ENCODE measurements around the gene BMP10. TPM values are rescaled to one million over a fixed set of nuclear protein-coding genes. Genes with fewer than 3 reads are reported as not detected.

BMP10 gene
- total and polyA plus RNA-seq, 10 of the 15 experiments (the other 5 are each of a cell fraction or from before 2014, with no cell fraction given), result 0.04 TPM; not detected in 9

- TF ChIP-seq IKZF1 (conservative IDR thresholded peaks at IDR 0.05) (no peak), EED (IDR thresholded peaks at IDR 0.05; ENCODE audit: low read depth) (no peak), ZBTB33 (IDR thresholded peaks at IDR 0.05) (no peak), CREM (IDR thresholded peaks at IDR 0.05; ENCODE audit: low read depth) (no peak), NR2C1 (IDR thresholded peaks at IDR 0.05) (no peak), SMARCA5 (IDR thresholded peaks at IDR 0.05) (no peak), CEBPB (IDR thresholded peaks at IDR 0.05; ENCODE audit: borderline replicate concordance in 1 of 2, low read depth in 2 of 2, low read length in 2 of 2) (no peak), SMC3 (IDR thresholded peaks at IDR 0.05; ENCODE audit: borderline replicate concordance, low read length) (no peak)
- TF ChIP-seq, protein P1, sequence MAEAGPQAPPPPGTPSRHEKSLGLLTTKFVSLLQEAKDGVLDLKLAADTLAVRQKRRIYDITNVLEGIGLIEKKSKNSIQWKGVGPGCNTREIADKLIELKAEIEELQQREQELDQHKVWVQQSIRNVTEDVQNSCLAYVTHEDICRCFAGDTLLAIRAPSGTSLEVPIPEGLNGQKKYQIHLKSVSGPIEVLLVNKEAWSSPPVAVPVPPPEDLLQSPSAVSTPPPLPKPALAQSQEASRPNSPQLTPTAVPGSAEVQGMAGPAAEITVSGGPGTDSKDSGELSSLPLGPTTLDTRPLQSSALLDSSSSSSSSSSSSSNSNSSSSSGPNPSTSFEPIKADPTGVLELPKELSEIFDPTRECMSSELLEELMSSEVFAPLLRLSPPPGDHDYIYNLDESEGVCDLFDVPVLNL (IDR thresholded peaks at IDR 0.05; ENCODE audit: low read depth, low read length), result no peak
These were observed 53.9 kb downstream of the BMP10 start (continued) for GRCh38 chr2:68817306-68817705.

Other genes with a start within 250 kb of the BMP10 start
- not detected in 2 replicates for gene PROKR1, start 227.8 kb downstream of the BMP10 start, total RNA-seq (2014; rRNA removed)
- not detected in 2 replicates for gene PROKR1, start 227.8 kb downstream of the BMP10 start, total RNA-seq (2014; rRNA removed; fragmentation: Illumina TruSeq; extraction: Trizol)
- not detected in 2 replicates for gene PROKR1, start 227.8 kb downstream of the BMP10 start, total RNA-seq (2021)
- 0.01 TPM in 1 of 2 replicates, not detected in the other for gene PROKR1, start 227.8 kb downstream of the BMP10 start, polyA plus RNA-seq (2011; rRNA removed)
- gene PROKR1, start 227.8 kb downstream of the BMP10 start, polyA plus RNA-seq (2014; fragmentation: Illumina TruSeq; extraction: Trizol), result 0.01 TPM in 1 of 2 replicates, not detected in the other
- under 1 TPM in 1 of 2 experiments, not detected in 1; 0.02 TPM for gene PROKR1, start 227.8 kb downstream of the BMP10 start, polyA plus RNA-seq (2014; fragmentation: Nextera tagmentation; extraction: Ambion mirVana)
- gene PROKR1, start 227.8 kb downstream of the BMP10 start, polyA plus RNA-seq (2014; rRNA removed), result not detected in 2 replicates
- gene PROKR1, start 227.8 kb downstream of the BMP10 start, polyA plus RNA-seq (2016; fragmentation: Nextera tagmentation; extraction: Ambion mirVana), result not detected
- 0.51 and 0.93 TPM in 2 replicates for gene ARHGAP25, start 136.6 kb downstream of the BMP10 start, total RNA-seq (2014; rRNA removed)
- 0.89 and 0.97 TPM in 2 replicates for gene ARHGAP25, start 136.6 kb downstream of the BMP10 start, total RNA-seq (2014; rRNA removed; fragmentation: Illumina TruSeq; extraction: Trizol)
- gene ARHGAP25, start 136.6 kb downstream of the BMP10 start, total RNA-seq (2021), result 0.56 and 1.0 TPM in 2 replicates
- 0.13 and 0.15 TPM in 2 replicates for gene ARHGAP25, start 136.6 kb downstream of the BMP10 start, polyA plus RNA-seq (2011; rRNA removed)
- 0.65 and 0.96 TPM in 2 replicates for gene ARHGAP25, start 136.6 kb downstream of the BMP10 start, polyA plus RNA-seq (2014; fragmentation: Illumina TruSeq; extraction: Trizol)
- gene ARHGAP25, start 136.6 kb downstream of the BMP10 start, polyA plus RNA-seq (2014; fragmentation: Nextera tagmentation; extraction: Ambion mirVana), result under 1 TPM; 0.40 to 0.42 TPM
- gene ARHGAP25, start 136.6 kb downstream of the BMP10 start, polyA plus RNA-seq (2014; rRNA removed), result 0.38 and 1.0 TPM in 2 replicates
- gene ARHGAP25, start 136.6 kb downstream of the BMP10 start, polyA plus RNA-seq (2016; fragmentation: Nextera tagmentation; extraction: Ambion mirVana), result under 1 TPM; 0.37 to 0.39 TPM
- gene GKN2, start 81.5 kb upstream of the BMP10 start, total RNA-seq (2014; rRNA removed), result not detected in 2 replicates
- gene GKN2, start 81.5 kb upstream of the BMP10 start, total RNA-seq (2014; rRNA removed; fragmentation: Illumina TruSeq; extraction: Trizol), result not detected in 2 replicates
- gene GKN2, start 81.5 kb upstream of the BMP10 start, total RNA-seq (2021), result not detected in 2 replicates
- 0.19 TPM in 1 of 2 replicates, not detected in the other for gene GKN2, start 81.5 kb upstream of the BMP10 start, polyA plus RNA-seq (2011; rRNA removed)
- not detected in 2 replicates for gene GKN2, start 81.5 kb upstream of the BMP10 start, polyA plus RNA-seq (2014; fragmentation: Illumina TruSeq; extraction: Trizol)
- gene GKN2, start 81.5 kb upstream of the BMP10 start, polyA plus RNA-seq (2014; fragmentation: Nextera tagmentation; extraction: Ambion mirVana), result not detected
- gene GKN2, start 81.5 kb upstream of the BMP10 start, polyA plus RNA-seq (2014; rRNA removed), result not detected in 2 replicates
- gene GKN2, start 81.5 kb upstream of the BMP10 start, polyA plus RNA-seq (2016; fragmentation: Nextera tagmentation; extraction: Ambion mirVana), result not detected
- gene GKN1, start 103.2 kb upstream of the BMP10 start, total RNA-seq (2014; rRNA removed), result not detected in 2 replicates
- not detected in 2 replicates for gene GKN1, start 103.2 kb upstream of the BMP10 start, total RNA-seq (2014; rRNA removed; fragmentation: Illumina TruSeq; extraction: Trizol)
- gene GKN1, start 103.2 kb upstream of the BMP10 start, total RNA-seq (2021), result not detected in 2 replicates
- gene GKN1, start 103.2 kb upstream of the BMP10 start, polyA plus RNA-seq (2011; rRNA removed), result not detected in 2 replicates
- not detected in 2 replicates for gene GKN1, start 103.2 kb upstream of the BMP10 start, polyA plus RNA-seq (2014; fragmentation: Illumina TruSeq; extraction: Trizol)
- not detected for gene GKN1, start 103.2 kb upstream of the BMP10 start, polyA plus RNA-seq (2014; fragmentation: Nextera tagmentation; extraction: Ambion mirVana)
- gene GKN1, start 103.2 kb upstream of the BMP10 start, polyA plus RNA-seq (2014; rRNA removed), result not detected in 2 replicates
- not detected for gene GKN1, start 103.2 kb upstream of the BMP10 start, polyA plus RNA-seq (2016; fragmentation: Nextera tagmentation; extraction: Ambion mirVana)
- not detected in 2 replicates for gene ANTXR1, start 141.8 kb upstream of the BMP10 start, total RNA-seq (2014; rRNA removed)
- not detected in 2 replicates for gene ANTXR1, start 141.8 kb upstream of the BMP10 start, total RNA-seq (2014; rRNA removed; fragmentation: Illumina TruSeq; extraction: Trizol)
- 0.26 and 0.32 TPM in 2 replicates for gene ANTXR1, start 141.8 kb upstream of the BMP10 start, total RNA-seq (2021)
- gene ANTXR1, start 141.8 kb upstream of the BMP10 start, polyA plus RNA-seq (2011; rRNA removed), result not detected in 2 replicates
- not detected in 2 replicates for gene ANTXR1, start 141.8 kb upstream of the BMP10 start, polyA plus RNA-seq (2014; fragmentation: Illumina TruSeq; extraction: Trizol)
- gene ANTXR1, start 141.8 kb upstream of the BMP10 start, polyA plus RNA-seq (2014; fragmentation: Nextera tagmentation; extraction: Ambion mirVana), result not detected
- gene ANTXR1, start 141.8 kb upstream of the BMP10 start, polyA plus RNA-seq (2014; rRNA removed), result not detected in 2 replicates
- gene ANTXR1, start 141.8 kb upstream of the BMP10 start, polyA plus RNA-seq (2016; fragmentation: Nextera tagmentation; extraction: Ambion mirVana), result under 1 TPM in 1 of 2 experiments, not detected in 1; 0.09 TPM

All from GM12878 (cell line).